Lung (tissue), 12 donors: ENCODE data around the gene AFAP1L2. TPM values are rescaled to one million over a fixed set of nuclear protein-coding genes. Genes with fewer than 3 reads are reported as not detected.

Experiments
- ATAC-seq: fragments of 200-7000 bp; cut with Tn5 transposase; one replicate; pipeline ENCODE4 v1.9.1; 2020; ENCODE audit warnings: moderate number of reproducible peaks; ENCODE audit not compliant: insufficient read depth, low FRiP score
- DNase-seq, 3 donors: peaks; one replicate each; pipeline ENCODE4 v3.0.0-alpha.2; 2013 to 2017
- H3K27ac ChIP-seq, 2 donors: one replicate each; pipeline ENCODE4 v1.5.1; 2013; ENCODE audit warnings: mild to moderate bottlenecking in 2 of 2, moderate library complexity in 2 of 2, control low read depth in 1 of 2, inconsistent platforms in 1 of 2, low read depth in 1 of 2, low read length in 1 of 2
- H3K27me3 ChIP-seq, 3 donors: one replicate each; pipeline ENCODE4 v1.5.1; 2013; ENCODE audit warnings: low read length in 2 of 3; ENCODE audit not compliant: control insufficient read depth in 3 of 3, insufficient read depth in 3 of 3
- H3K36me3 ChIP-seq, 4 donors: one replicate each; pipeline ENCODE4 v1.5.1; 2013; ENCODE audit warnings: low read length in 4 of 4, mild to moderate bottlenecking in 1 of 4, moderate library complexity in 1 of 4; ENCODE audit not compliant: control insufficient read depth in 4 of 4, insufficient read depth in 4 of 4
- H3K4me1 ChIP-seq, 5 donors: one replicate each; pipeline ENCODE4 v1.5.1; 2013; ENCODE audit warnings: low read length in 5 of 5, mild to moderate bottlenecking in 2 of 5, moderate library complexity in 1 of 5; ENCODE audit not compliant: control insufficient read depth in 5 of 5, insufficient read depth in 5 of 5
- H3K4me3 ChIP-seq: one replicate; pipeline ENCODE4 v1.5.1; 2013; ENCODE audit warnings: mild to moderate bottlenecking, control low read depth, moderate library complexity
- H3K9ac ChIP-seq, 2 donors: one replicate each; pipeline ENCODE4 v1.5.1; 2013; ENCODE audit warnings: low read length in 2 of 2, control low read depth in 1 of 2; ENCODE audit not compliant: insufficient read depth in 1 of 2
- H3K9me3 ChIP-seq, 4 donors: one replicate each; pipeline ENCODE4 v1.5.1; 2013; ENCODE audit warnings: low read length in 3 of 4, mild to moderate bottlenecking in 1 of 4, moderate library complexity in 1 of 4; ENCODE audit not compliant: control insufficient read depth in 4 of 4, insufficient read depth in 3 of 4
- CTCF ChIP-seq: IDR thresholded peaks from 2 replicates; pipeline ENCODE4 v1.5.1; 2012; ENCODE audit warnings: mild to moderate bottlenecking; ENCODE audit errors: control extremely low read depth, extremely low read depth
- WGBS, 2 donors: extraction: QIAGEN DNeasy Blood & Tissue Kit; methylation state at CpG; one replicate each; pipeline ENCODE4 v1.1.7; 2013; 5-methylcytosine and 5-hydroxymethylcytosine counted together
- polyA plus RNA-seq, 2 donors: library from polyadenylated mRNA; stranded (reverse); fragments of 200-250 nt; gene quantifications; one replicate each; pipeline ENCODE4 v1.2.1, GENCODE V29; 2013
- total RNA-seq, 2 donors: library from RNA; depleted of rRNA in 1 of 2; stranded (reverse); fragments of >200 nt in 1 of 2; gene quantifications; one replicate each; pipeline ENCODE4 v1.2.1, GENCODE V29; 2014 to 2021
- donor health status: control.
- donor health status: control.
- donor health status: Bipolar disorder and iron deficiency.
- donor health status: healthy.
- donor health status: DM: yes; HTN: yes; CAD: no.

AFAP1L2 gene
- total and polyA plus RNA-seq, 4 donors: 2.0 to 21.0 (median 5.8) TPM

- Histone ChIP-seq H3K27me3 (no peaks in the 10 kb centered on the region), H3K27ac (no peak overlapping the region), H3K9me3 (no peaks in the 10 kb centered on the region), H3K4me3 (no peak overlapping the region), H3K36me3 (peaks cover 0 to 5% (median 0%) of the 10 kb centered on the region in 4 donors), H3K9ac (no peak overlapping the region), H3K4me1 (peaks cover 0 to 24% (median 8%) of the 10 kb centered on the region in 5 donors)
- no peak for TF ChIP-seq CTCF
- WGBS, 2 donors: 34 to 51% methylated on average over 5 of the region's 5 CpGs
- no peak for ATAC-seq
- DNase-seq: no peak
Observed at GRCh38 chr10:114392112-114392835, 12.0 kb downstream of the AFAP1L2 start.

- DNase-seq (no peak), ATAC-seq (no peak)
- peaks cover 0 to 17% (median 4%) of the 10 kb centered on the region in 5 donors for H3K4me1 ChIP-seq
- H3K9me3 ChIP-seq: no peaks in the 10 kb centered on the region
- no peaks in the 10 kb centered on the region for H3K27me3 ChIP-seq
- TF ChIP-seq CTCF: no peak
- H3K4me3 ChIP-seq: no peak overlapping the region
- no peak overlapping the region for H3K9ac ChIP-seq
- peaks cover 0 to 5% (median 0%) of the 10 kb centered on the region in 4 donors for H3K36me3 ChIP-seq
- WGBS, 2 donors: 77 to 87% methylated on average over 5 of the region's 5 CpGs
- H3K27ac ChIP-seq: no peak overlapping the region
Observed at GRCh38 chr10:114391599-114391998, 12.7 kb downstream of the AFAP1L2 start.

GRCh38 chr10:114389426-114389825, 14.9 kb downstream of the AFAP1L2 start:
- Histone ChIP-seq H3K36me3 (peaks cover 0 to 2% (median 0%) of the 10 kb centered on the region in 4 donors), H3K27me3 (no peaks in the 10 kb centered on the region), H3K27ac (no peak overlapping the region), H3K4me3 (no peak overlapping the region), H3K4me1 (peaks cover 0 to 13% (median 0%) of the 10 kb centered on the region in 5 donors), H3K9me3 (peaks cover 0 to 4% (median 0%) of the 10 kb centered on the region in 4 donors), H3K9ac (no peak overlapping the region)
- no peak for DNase-seq
- WGBS, 2 donors: 71 to 87% methylated on average over 5 of the region's 5 CpGs
- TF ChIP-seq CTCF: no peak
- ATAC-seq: no peak
